MCF 10A (cell line): ENCODE results near the gene MINDY3. TPM values are rescaled to one million over a fixed set of nuclear protein-coding genes. Genes with fewer than 3 reads are reported as not detected.

Experiments
- BruUV-seq: library from RNA; stranded (reverse); fragments of 400-500 nt; replicated peaks from 2 replicates; lab custom pipeline; 2021; lab: Mats Ljungman, UMichigan
- CTCF ChIA-PET: fragments of 300-600 bp; sonication (Branson Sonifier 250); formaldehyde crosslinking; extraction: SDS; loops from one replicate; lab custom pipeline; 2021; ENCODE audit warnings: antibody characterized with exemption, inconsistent platforms; lab: Yijun Ruan, JAX
- POLR2A ChIA-PET: fragments of 300-600, 350-650 bp; sonication (Branson Sonifier 250); formaldehyde crosslinking; extraction: SDS; loops from one replicate; lab custom pipeline; 2020; ENCODE audit warnings: antibody characterized with exemption, inconsistent platforms; lab: Yijun Ruan, JAX
- DNase-seq: peaks from one replicate; pipeline ENCODE4 v3.0.0-alpha.2; 2018; ENCODE audit not compliant: unreplicated experiment
- H3K27ac Mint-ChIP-seq: one replicate; pipeline ENCODE4 v1.8.0; 2022; ENCODE audit warnings: mild to moderate bottlenecking, low read depth, mixed read lengths; ENCODE audit not compliant: unreplicated experiment
- H3K27me3 Mint-ChIP-seq: one replicate; pipeline ENCODE4 v1.8.0; 2022; ENCODE audit warnings: mixed read lengths; ENCODE audit not compliant: insufficient read depth, unreplicated experiment
- H3K36me3 Mint-ChIP-seq: one replicate; pipeline ENCODE4 v1.8.0; 2022; ENCODE audit warnings: mild to moderate bottlenecking, moderate library complexity, mixed read lengths; ENCODE audit not compliant: insufficient read depth, unreplicated experiment
- H3K4me1 Mint-ChIP-seq: one replicate; pipeline ENCODE4 v1.8.0; 2022; ENCODE audit warnings: mixed read lengths; ENCODE audit not compliant: insufficient read depth, unreplicated experiment
- H3K4me3 Mint-ChIP-seq: one replicate; pipeline ENCODE4 v1.8.0; 2022; ENCODE audit warnings: mild to moderate bottlenecking, moderate library complexity, mixed read lengths; ENCODE audit not compliant: unreplicated experiment
- H3K9me3 Mint-ChIP-seq: one replicate; pipeline ENCODE4 v1.8.0; 2022; ENCODE audit warnings: mixed read lengths; ENCODE audit not compliant: unreplicated experiment
- CTCF ChIP-seq: fragments of 200-600 bp; IDR thresholded peaks from one replicate; pipeline ENCODE4 v1.8.0; 2022; ENCODE audit warnings: antibody characterized with exemption, mild to moderate bottlenecking; ENCODE audit not compliant: unreplicated experiment
- intact Hi-C: fragments of 100-400 bp; cut with micrococcal nuclease; formaldehyde crosslinking; loops from 2 replicates; pipeline ENCODE4 v1.14.1; 2022
- total RNA-seq: library from RNA; stranded (reverse); gene quantifications from 2 replicates; pipeline ENCODE4 v1.2.3, GENCODE V29; 2022

MINDY3 gene
- total RNA-seq, 1 experiment from 2014 or later = 28.8 TPM

DNA sequence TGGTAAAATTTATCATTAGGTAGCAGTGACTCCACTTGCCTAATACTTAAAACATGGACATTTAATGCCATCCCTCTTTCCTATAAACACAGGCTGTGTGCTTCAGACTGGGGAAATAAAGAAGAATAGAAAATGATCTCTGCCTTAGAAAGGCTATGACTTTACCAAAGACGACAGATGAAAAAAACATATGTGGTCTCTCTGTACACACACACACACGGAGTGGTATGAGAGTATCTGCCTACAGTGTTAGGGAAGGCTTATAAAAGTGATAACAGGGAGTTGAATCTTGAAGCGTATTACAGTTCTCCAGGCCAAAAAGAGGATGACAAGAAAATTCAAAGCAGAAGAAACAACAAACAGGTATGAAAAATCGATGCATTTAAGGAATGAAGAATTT, 38.2 kb downstream of the MINDY3 start:
- H3K27ac Mint-ChIP-seq = no peak overlapping the region
- TF ChIP-seq CTCF = no peak
- no TSS peak for BruUV-seq
- H3K4me3 Mint-ChIP-seq = no peak overlapping the region
- H3K9me3 Mint-ChIP-seq = no peaks in the 10 kb centered on the region
- H3K27me3 Mint-ChIP-seq = no peaks in the 10 kb centered on the region
- CTCF ChIA-PET = interaction anchor here (0.6 kb wide), 1 partner anchor 387 kb away, joined by 3 read pairs; no protein-coding TSS in a partner anchor
- intact Hi-C loops = loop anchor here (5.0 kb wide), 1 partner anchor 235 kb away; no protein-coding TSS in a partner anchor
- DNase-seq = no peak
- H3K36me3 Mint-ChIP-seq = peaks cover 25% of the 10 kb centered on the region
- POLR2A ChIA-PET = interaction anchor here (0.7 kb wide), 1 partner anchor 837 kb away, joined by 3 read pairs; no protein-coding TSS in a partner anchor
- H3K4me1 Mint-ChIP-seq = no peaks in the 10 kb centered on the region

- no peak overlapping the region for H3K27ac Mint-ChIP-seq
- H3K27me3 Mint-ChIP-seq = no peaks in the 10 kb centered on the region
- CTCF ChIA-PET = interaction anchor here (0.5 to 0.6 kb wide), 2 partner anchors 8 to 952 kb away, joined by 3 read pairs; no protein-coding TSS in a partner anchor
- H3K36me3 Mint-ChIP-seq = peaks cover 25% of the 10 kb centered on the region
- no peak for TF ChIP-seq CTCF
- no peak for DNase-seq
- no TSS peak for BruUV-seq
- intact Hi-C loops = loop anchor here (5.0 kb wide), 1 partner anchor 234 kb away; no protein-coding TSS in a partner anchor
- no peak overlapping the region for H3K4me3 Mint-ChIP-seq
- no peaks in the 10 kb centered on the region for H3K4me1 Mint-ChIP-seq
- no peaks in the 10 kb centered on the region for H3K9me3 Mint-ChIP-seq
- POLR2A ChIA-PET = no interaction called here
These were observed 39.1 kb downstream of the MINDY3 start for GRCh38 chr10:15821046-15821683.

DNA sequence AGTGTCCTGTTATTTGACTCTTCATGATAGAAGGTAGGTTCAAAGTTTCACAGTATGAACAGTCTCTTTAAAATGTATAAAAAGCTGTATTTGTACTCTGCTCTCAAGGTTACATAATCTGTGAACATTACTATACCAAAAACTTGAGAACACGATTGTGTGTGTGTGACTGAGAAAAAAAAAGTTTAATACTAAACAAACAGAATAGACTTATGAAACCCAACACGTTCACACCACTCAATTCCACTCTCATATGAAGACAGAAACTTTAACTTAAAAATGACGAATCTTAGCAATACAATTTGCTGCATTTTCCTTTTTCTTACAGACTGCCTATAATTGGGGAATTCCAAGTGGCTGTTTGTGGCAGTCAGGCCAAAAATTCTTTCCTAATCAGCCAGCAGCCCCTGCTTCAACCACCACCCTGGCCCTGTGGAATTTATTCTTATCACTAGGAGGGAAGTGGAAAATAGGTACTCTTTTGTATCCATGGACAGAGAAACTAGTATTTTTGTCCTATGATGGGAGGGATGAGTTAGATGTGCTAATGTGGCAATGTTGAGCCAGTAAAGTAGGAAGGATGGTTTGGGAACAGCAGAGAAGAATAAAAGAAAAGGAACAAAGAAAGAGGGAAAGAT, 42.8 kb downstream of the MINDY3 start:
- H3K9me3 Mint-ChIP-seq = no peaks in the 10 kb centered on the region
- H3K36me3 Mint-ChIP-seq = peaks cover 36% of the 10 kb centered on the region
- intact Hi-C loops = no loop called here
- ChIA-PET POLR2A (no interaction called here), CTCF (interaction anchor here (0.7 kb wide), 1 partner anchor 9 kb away, joined by 3 read pairs; no protein-coding TSS in a partner anchor)
- H3K4me1 Mint-ChIP-seq = no peaks in the 10 kb centered on the region
- H3K4me3 Mint-ChIP-seq = no peak overlapping the region
- H3K27me3 Mint-ChIP-seq = no peaks in the 10 kb centered on the region
- BruUV-seq = no TSS peak
- TF ChIP-seq CTCF = no peak
- no peak overlapping the region for H3K27ac Mint-ChIP-seq
- no peak for DNase-seq

GRCh38 chr10:15815242-15815885, 44.9 kb downstream of the MINDY3 start:
- TF ChIP-seq CTCF = no peak
- DNase-seq = no peak
- no TSS peak for BruUV-seq
- Mint-ChIP-seq H3K36me3 (peaks cover 27% of the 10 kb centered on the region), H3K27ac (no peak overlapping the region), H3K9me3 (no peaks in the 10 kb centered on the region), H3K4me1 (no peaks in the 10 kb centered on the region), H3K27me3 (no peaks in the 10 kb centered on the region), H3K4me3 (no peak overlapping the region)
- ChIA-PET POLR2A (interaction anchor here (0.9 kb wide), 1 partner anchor 13 kb away, joined by 3 read pairs; no protein-coding TSS in a partner anchor), CTCF (interaction anchor here (1.0 to 1.2 kb wide), 2 partner anchors 29 to 382 kb away, joined by 3 to 4 read pairs; no protein-coding TSS in a partner anchor)
- intact Hi-C loops = no loop called here
